ENCODE measurements around the gene GUCD1.

DNA sequence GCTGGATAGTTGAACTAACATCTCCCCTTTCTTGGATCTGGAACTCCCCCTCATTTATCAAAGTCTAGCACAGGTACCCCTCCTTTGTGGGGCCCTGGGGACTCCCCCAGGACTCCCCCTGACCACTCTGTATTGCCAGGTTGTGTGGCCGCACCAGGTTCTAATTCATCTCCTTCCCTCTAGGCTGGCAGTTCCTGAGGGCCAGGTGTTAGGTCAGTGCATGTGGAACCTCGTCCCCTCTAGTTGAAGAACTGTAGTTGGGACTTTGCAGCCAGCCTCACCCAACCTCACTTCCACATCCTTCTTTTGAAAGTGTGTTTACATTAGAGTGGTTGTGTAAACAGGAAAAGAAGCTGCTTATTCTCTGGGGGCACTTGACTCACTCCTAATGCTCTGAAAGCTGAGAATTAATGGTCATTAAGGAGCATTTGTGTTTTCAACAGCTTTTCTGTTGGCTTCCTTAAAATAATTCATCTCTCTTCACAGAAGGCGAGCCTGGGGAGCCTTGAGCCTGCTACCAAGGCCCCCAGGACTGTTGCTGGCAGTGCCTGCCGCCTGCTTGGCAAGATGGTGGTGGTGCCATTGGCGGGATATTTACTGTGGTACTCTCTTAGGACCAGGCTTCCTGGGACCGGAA is 48.0 kb downstream of the GUCD1 start:
- TF ChIP-seq, protein P1, sequence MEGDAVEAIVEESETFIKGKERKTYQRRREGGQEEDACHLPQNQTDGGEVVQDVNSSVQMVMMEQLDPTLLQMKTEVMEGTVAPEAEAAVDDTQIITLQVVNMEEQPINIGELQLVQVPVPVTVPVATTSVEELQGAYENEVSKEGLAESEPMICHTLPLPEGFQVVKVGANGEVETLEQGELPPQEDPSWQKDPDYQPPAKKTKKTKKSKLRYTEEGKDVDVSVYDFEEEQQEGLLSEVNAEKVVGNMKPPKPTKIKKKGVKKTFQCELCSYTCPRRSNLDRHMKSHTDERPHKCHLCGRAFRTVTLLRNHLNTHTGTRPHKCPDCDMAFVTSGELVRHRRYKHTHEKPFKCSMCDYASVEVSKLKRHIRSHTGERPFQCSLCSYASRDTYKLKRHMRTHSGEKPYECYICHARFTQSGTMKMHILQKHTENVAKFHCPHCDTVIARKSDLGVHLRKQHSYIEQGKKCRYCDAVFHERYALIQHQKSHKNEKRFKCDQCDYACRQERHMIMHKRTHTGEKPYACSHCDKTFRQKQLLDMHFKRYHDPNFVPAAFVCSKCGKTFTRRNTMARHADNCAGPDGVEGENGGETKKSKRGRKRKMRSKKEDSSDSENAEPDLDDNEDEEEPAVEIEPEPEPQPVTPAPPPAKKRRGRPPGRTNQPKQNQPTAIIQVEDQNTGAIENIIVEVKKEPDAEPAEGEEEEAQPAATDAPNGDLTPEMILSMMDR (IDR thresholded peaks at IDR 0.05), result no peak
- TF ChIP-seq POLR2A (IDR thresholded peaks at IDR 0.05), result no peak
